CD4-positive, alpha-beta T cell treated with Interleukin-15 for 4 hours (primary cell): ENCODE measurements around the gene ITLN2.
"Not testable (repeated sequence)": the region's sequence is repeated elsewhere in the genome, so short reads cannot be mapped to it uniquely, and the experiment has no call there.

Experiments used
- DNase-seq: peaks from one replicate; pipeline ENCODE4 v3.0.0-alpha.2; 2020; ENCODE audit warnings: low spot score

ITLN2 gene

GRCh38 chr1:160954158-160955104 lies at the start of gene ITLN2:
Gene ITLN2 (minus strand): TSS chr1:160954809. CDS start chr1:160954741, 68 bp downstream.
- peak; percentile 37 for DNase-seq

- DNase-seq = no peak
Measured at GRCh38 chr1:161001525-161001924, 46.9 kb upstream of the ITLN2 start.

GRCh38 chr1:161000736-161001480 lies 46.3 kb upstream of the ITLN2 start:
- DNase-seq = no peak

GRCh38 chr1:160999376-160999775 lies 44.8 kb upstream of the ITLN2 start:
- DNase-seq = no peak

- DNase-seq = peak; percentile 56
Measured at GRCh38 chr1:160997323-160998038, 42.9 kb upstream of the ITLN2 start.

- no peak for DNase-seq
Measured at GRCh38 chr1:160996178-160996577, 41.6 kb upstream of the ITLN2 start.

- peak; percentile 18 for DNase-seq
Measured at GRCh38 chr1:160993544-160994193, 39.1 kb upstream of the ITLN2 start.

- not testable (repeated sequence) for DNase-seq
Measured at GRCh38 chr1:160992036-160992435, 37.4 kb upstream of the ITLN2 start.

GRCh38 chr1:160987359-160988050 lies 32.9 kb upstream of the ITLN2 start:
- no peak for DNase-seq

GRCh38 chr1:160985723-160986122 lies 31.1 kb upstream of the ITLN2 start:
- DNase-seq = no peak

GRCh38 chr1:160981584-160982411 lies 27.2 kb upstream of the ITLN2 start:
- DNase-seq = no peak

- DNase-seq = no peak
Measured at GRCh38 chr1:160979286-160979685, 24.7 kb upstream of the ITLN2 start.

GRCh38 chr1:160978510-160978927 lies 23.9 kb upstream of the ITLN2 start:
- DNase-seq = no peak

- DNase-seq = no peak
Measured at GRCh38 chr1:160975026-160975425, 20.4 kb upstream of the ITLN2 start.

GRCh38 chr1:160973491-160973890 lies 18.9 kb upstream of the ITLN2 start:
- no peak for DNase-seq

GRCh38 chr1:160972939-160973338 lies 18.3 kb upstream of the ITLN2 start:
- DNase-seq = no peak

- DNase-seq = no peak
Measured at GRCh38 chr1:160971618-160972056, 17.0 kb upstream of the ITLN2 start.

- DNase-seq = no peak
Measured at GRCh38 chr1:160963521-160963920, 8.9 kb upstream of the ITLN2 start.

- DNase-seq = no peak
Measured at GRCh38 chr1:160961419-160961818, 6.8 kb upstream of the ITLN2 start.

GRCh38 chr1:160956966-160957365 lies 2.4 kb upstream of the ITLN2 start:
- DNase-seq = no peak
